ENCODE measurements around the gene ZFYVE21. TPM values are rescaled to one million over a fixed set of nuclear protein-coding genes. Genes with fewer than 3 reads are reported as not detected.

The ZFYVE21 gene
- total and polyA plus RNA-seq, 4 donors: 28.0 to 36.9 (median 30.8) TPM

DNA sequence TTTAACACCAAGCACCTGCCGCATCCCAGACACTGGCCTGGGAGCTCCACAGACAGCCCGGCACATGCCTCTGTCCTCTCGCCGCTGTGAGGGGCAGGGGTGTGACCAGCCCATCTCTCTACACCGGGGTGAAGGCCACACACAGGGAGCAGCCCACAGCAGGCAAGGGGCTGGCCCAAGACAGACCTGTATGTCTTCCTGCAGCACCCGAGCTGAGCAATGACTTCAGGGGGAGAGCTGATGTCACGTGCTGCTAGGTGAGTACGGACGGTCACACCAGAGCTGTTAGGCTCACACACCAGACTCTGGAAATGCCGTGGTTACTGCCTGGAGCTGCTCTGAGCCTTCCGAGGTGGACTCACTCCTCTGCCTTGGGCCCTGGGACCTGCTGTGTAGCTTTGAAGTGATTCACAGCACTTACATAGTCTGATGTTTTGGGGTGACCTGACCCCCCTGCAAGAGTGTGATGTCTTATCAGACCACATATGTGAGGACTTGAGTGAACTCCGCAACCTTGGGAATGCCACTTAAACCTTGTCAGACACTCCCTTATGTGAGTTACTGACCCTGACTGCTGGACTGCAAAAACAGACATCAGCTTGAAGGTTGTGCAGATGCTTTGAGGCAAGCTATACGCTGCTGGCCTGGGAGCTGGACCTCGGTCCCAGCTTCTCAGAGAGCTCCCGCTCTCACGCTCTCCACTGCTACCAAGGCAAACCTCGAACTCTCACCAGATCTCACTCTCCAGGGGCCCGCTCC lies 2.1 kb upstream of the ZFYVE21 start:
- no peaks in the 10 kb centered on the region for H3K36me3 ChIP-seq (ENCODE audit: control insufficient read depth in 4 of 4, insufficient read depth in 3 of 4, low read depth in 1 of 4, low read length in 3 of 4)
- no peak overlapping the region for H3K9ac ChIP-seq (ENCODE audit: low read depth in 1 of 2, low read length in 2 of 2)
- H3K9me3 ChIP-seq (ENCODE audit: control insufficient read depth in 4 of 4, low read length in 3 of 4): no peaks in the 10 kb centered on the region
- WGBS: 92% methylated on average over 18 of the region's 18 CpGs
- H3K4me3 ChIP-seq (ENCODE audit: low read depth in 1 of 3, low read length in 3 of 3): no peak overlapping the region
- H3K4me1 ChIP-seq (ENCODE audit: control insufficient read depth in 4 of 4, insufficient read depth in 4 of 4, low read length in 3 of 4): peaks cover 0 to 22% (median 8%) of the 10 kb centered on the region in 4 donors
- no peak for DNase-seq (ENCODE audit: low spot score)
- no peaks in the 10 kb centered on the region for H3K27me3 ChIP-seq (ENCODE audit: control insufficient read depth in 4 of 4, insufficient read depth in 4 of 4, low read length in 3 of 4)
- no peak overlapping the region for H3K27ac ChIP-seq (ENCODE audit: low read depth in 1 of 2, low read length in 2 of 2)
- TF ChIP-seq NR2F2 (IDR thresholded peaks at IDR 0.05) (no peak), FOXA2 (IDR thresholded peaks at IDR 0.05) (no peak), EGR1 (IDR thresholded peaks at IDR 0.05; ENCODE audit: low read depth in 2 of 2) (no peak), HNF4A (conservative IDR thresholded peaks at IDR 0.05) (no peak), YY1 (IDR thresholded peaks at IDR 0.05) (no peak), HNF4G (IDR thresholded peaks at IDR 0.05) (no peak)
- TF ChIP-seq, protein P1, sequence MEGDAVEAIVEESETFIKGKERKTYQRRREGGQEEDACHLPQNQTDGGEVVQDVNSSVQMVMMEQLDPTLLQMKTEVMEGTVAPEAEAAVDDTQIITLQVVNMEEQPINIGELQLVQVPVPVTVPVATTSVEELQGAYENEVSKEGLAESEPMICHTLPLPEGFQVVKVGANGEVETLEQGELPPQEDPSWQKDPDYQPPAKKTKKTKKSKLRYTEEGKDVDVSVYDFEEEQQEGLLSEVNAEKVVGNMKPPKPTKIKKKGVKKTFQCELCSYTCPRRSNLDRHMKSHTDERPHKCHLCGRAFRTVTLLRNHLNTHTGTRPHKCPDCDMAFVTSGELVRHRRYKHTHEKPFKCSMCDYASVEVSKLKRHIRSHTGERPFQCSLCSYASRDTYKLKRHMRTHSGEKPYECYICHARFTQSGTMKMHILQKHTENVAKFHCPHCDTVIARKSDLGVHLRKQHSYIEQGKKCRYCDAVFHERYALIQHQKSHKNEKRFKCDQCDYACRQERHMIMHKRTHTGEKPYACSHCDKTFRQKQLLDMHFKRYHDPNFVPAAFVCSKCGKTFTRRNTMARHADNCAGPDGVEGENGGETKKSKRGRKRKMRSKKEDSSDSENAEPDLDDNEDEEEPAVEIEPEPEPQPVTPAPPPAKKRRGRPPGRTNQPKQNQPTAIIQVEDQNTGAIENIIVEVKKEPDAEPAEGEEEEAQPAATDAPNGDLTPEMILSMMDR (IDR thresholded peaks at IDR 0.05; ENCODE audit: low read depth, low read length, missing input control): no peak

DNA sequence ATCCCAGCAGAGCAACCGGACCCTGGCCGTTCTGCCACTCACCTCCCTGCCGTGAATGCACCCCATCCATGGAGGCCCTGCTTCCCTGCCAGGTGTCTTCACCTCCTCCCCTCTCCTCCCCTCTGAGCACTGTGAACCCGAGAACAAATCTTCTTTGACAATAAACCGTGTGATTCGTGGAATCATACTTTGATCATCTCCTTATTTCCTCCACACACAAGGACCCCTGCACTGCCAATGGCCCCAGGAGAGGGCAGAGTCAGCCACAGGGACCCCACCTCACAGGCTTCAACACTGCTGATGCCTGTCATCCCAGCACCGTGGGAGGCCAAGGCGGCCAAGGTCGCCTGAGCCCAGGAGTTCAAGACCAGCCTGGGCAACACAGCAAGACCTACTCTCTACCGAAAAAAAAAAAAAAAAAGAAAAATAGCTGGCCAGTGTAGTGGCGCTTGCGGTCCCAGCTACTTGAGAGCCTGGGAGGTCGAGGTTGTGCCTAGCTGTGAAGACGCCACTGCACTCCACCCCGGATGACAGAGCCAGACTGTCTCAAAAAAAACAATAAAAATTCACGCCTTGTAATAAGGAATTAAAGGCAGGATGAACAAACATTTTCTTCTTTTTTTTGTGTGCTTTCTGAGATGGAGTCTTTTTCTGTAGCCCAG lies 1.4 kb upstream of the ZFYVE21 start:
- no peak overlapping the region for H3K4me3 ChIP-seq (ENCODE audit: low read depth in 1 of 3, low read length in 3 of 3)
- H3K4me1 ChIP-seq (ENCODE audit: control insufficient read depth in 4 of 4, insufficient read depth in 4 of 4, low read length in 3 of 4): peaks cover 0 to 22% (median 8%) of the 10 kb centered on the region in 4 donors
- H3K36me3 ChIP-seq (ENCODE audit: control insufficient read depth in 4 of 4, insufficient read depth in 3 of 4, low read depth in 1 of 4, low read length in 3 of 4): no peaks in the 10 kb centered on the region
- 77% methylated on average over 16 of the region's 16 CpGs for WGBS
- no peaks in the 10 kb centered on the region for H3K27me3 ChIP-seq (ENCODE audit: control insufficient read depth in 4 of 4, insufficient read depth in 4 of 4, low read length in 3 of 4)
- no peaks in the 10 kb centered on the region for H3K9me3 ChIP-seq (ENCODE audit: control insufficient read depth in 4 of 4, low read length in 3 of 4)
- no peak for DNase-seq (ENCODE audit: low spot score)
- no peak overlapping the region for H3K27ac ChIP-seq (ENCODE audit: low read depth in 1 of 2, low read length in 2 of 2)
- no peak overlapping the region for H3K9ac ChIP-seq (ENCODE audit: low read depth in 1 of 2, low read length in 2 of 2)
- TF ChIP-seq EGR1 (IDR thresholded peaks at IDR 0.05; ENCODE audit: low read depth in 2 of 2): no peak
- no peak for TF ChIP-seq HNF4A (conservative IDR thresholded peaks at IDR 0.05)
- no peak for TF ChIP-seq JUND (IDR thresholded peaks at IDR 0.05)
- TF ChIP-seq SP1 (IDR thresholded peaks at IDR 0.05): no peak
- TF ChIP-seq NR2F2 (IDR thresholded peaks at IDR 0.05): no peak
- TF ChIP-seq, protein P2, sequence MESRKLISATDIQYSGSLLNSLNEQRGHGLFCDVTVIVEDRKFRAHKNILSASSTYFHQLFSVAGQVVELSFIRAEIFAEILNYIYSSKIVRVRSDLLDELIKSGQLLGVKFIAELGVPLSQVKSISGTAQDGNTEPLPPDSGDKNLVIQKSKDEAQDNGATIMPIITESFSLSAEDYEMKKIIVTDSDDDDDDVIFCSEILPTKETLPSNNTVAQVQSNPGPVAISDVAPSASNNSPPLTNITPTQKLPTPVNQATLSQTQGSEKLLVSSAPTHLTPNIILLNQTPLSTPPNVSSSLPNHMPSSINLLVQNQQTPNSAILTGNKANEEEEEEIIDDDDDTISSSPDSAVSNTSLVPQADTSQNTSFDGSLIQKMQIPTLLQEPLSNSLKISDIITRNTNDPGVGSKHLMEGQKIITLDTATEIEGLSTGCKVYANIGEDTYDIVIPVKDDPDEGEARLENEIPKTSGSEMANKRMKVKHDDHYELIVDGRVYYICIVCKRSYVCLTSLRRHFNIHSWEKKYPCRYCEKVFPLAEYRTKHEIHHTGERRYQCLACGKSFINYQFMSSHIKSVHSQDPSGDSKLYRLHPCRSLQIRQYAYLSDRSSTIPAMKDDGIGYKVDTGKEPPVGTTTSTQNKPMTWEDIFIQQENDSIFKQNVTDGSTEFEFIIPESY (IDR thresholded peaks at IDR 0.05): no peak
- TF ChIP-seq, protein P3, sequence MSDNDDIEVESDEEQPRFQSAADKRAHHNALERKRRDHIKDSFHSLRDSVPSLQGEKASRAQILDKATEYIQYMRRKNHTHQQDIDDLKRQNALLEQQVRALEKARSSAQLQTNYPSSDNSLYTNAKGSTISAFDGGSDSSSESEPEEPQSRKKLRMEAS (IDR thresholded peaks at IDR 0.05): no peak
- TF ChIP-seq, protein P4, sequence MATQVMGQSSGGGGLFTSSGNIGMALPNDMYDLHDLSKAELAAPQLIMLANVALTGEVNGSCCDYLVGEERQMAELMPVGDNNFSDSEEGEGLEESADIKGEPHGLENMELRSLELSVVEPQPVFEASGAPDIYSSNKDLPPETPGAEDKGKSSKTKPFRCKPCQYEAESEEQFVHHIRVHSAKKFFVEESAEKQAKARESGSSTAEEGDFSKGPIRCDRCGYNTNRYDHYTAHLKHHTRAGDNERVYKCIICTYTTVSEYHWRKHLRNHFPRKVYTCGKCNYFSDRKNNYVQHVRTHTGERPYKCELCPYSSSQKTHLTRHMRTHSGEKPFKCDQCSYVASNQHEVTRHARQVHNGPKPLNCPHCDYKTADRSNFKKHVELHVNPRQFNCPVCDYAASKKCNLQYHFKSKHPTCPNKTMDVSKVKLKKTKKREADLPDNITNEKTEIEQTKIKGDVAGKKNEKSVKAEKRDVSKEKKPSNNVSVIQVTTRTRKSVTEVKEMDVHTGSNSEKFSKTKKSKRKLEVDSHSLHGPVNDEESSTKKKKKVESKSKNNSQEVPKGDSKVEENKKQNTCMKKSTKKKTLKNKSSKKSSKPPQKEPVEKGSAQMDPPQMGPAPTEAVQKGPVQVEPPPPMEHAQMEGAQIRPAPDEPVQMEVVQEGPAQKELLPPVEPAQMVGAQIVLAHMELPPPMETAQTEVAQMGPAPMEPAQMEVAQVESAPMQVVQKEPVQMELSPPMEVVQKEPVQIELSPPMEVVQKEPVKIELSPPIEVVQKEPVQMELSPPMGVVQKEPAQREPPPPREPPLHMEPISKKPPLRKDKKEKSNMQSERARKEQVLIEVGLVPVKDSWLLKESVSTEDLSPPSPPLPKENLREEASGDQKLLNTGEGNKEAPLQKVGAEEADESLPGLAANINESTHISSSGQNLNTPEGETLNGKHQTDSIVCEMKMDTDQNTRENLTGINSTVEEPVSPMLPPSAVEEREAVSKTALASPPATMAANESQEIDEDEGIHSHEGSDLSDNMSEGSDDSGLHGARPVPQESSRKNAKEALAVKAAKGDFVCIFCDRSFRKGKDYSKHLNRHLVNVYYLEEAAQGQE (IDR thresholded peaks at IDR 0.05): no peak
- TF ChIP-seq HNF4G (IDR thresholded peaks at IDR 0.05): no peak
- TF ChIP-seq FOXA2 (IDR thresholded peaks at IDR 0.05): no peak
- TF ChIP-seq GABPA (IDR thresholded peaks at IDR 0.05 in 1 of 2, conservative IDR thresholded peaks at IDR 0.05 in 1 of 2): no peak
- TF ChIP-seq RXRA (IDR thresholded peaks at IDR 0.05): no peak
- TF ChIP-seq FOXA1 (IDR thresholded peaks at IDR 0.05): no peak
- no peak for TF ChIP-seq RAD21 (IDR thresholded peaks at IDR 0.05)
- TF ChIP-seq TAF1 (conservative IDR thresholded peaks at IDR 0.05): no peak
- no peak for TF ChIP-seq YY1 (IDR thresholded peaks at IDR 0.05)
- TF ChIP-seq, protein P5, sequence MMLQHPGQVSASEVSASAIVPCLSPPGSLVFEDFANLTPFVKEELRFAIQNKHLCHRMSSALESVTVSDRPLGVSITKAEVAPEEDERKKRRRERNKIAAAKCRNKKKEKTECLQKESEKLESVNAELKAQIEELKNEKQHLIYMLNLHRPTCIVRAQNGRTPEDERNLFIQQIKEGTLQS (IDR thresholded peaks at IDR 0.05): no peak

Data from liver (tissue), 9 donors.